Measurements from ENCODE around the gene ANKEF1.
"Not testable (repeated sequence)": the region's sequence is repeated elsewhere in the genome, so short reads cannot be mapped to it uniquely, and the experiment has no call there.

Gene ANKEF1

GRCh38 chr20:10034717-10035571, at the start of gene ANKEF1:
ANKEF1 (plus strand) TSS chr20:10034987; CDS start chr20:10038302, 3,315 bp downstream.
- DNase-seq = peak; percentile 84

- DNase-seq = no peak
Measured at GRCh38 chr20:9985281-9985680, 49.5 kb upstream of the ANKEF1 start.

GRCh38 chr20:9985773-9986172, 49.0 kb upstream of the ANKEF1 start:
- DNase-seq = no peak

DNA sequence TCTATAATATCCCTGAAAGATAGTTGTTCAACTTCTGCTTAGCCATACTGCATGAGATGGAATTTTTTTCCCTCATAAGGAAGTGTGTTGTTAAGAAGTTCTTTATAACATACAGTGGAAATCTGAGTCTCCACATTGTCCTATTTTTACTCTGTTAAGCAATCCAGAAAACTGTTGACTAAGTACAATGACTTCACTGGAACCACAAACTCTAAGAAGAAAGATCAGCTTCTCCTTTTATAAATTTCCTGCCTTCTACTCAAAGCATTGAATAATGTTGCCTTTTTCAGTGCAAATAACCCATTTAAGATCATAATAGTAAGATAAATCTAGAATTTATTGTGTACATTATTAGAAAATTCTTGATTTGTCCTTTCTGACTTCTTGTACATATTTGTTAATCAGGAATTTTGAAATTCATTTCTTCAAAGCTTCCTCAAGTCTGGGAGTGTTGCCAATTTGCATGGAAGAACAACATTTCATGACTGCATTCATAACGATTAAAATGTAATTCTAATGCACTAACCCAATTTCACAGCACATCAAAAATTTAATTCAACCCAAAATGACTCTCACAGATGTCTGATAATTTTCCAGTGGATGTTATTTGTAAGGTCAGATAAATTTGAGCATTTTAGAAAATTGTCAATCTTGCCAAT, 45.6 kb upstream of the ANKEF1 start:
- peak; percentile 34 for DNase-seq

- no peak for DNase-seq
Measured at GRCh38 chr20:9993137-9993536, 41.6 kb upstream of the ANKEF1 start.

DNA sequence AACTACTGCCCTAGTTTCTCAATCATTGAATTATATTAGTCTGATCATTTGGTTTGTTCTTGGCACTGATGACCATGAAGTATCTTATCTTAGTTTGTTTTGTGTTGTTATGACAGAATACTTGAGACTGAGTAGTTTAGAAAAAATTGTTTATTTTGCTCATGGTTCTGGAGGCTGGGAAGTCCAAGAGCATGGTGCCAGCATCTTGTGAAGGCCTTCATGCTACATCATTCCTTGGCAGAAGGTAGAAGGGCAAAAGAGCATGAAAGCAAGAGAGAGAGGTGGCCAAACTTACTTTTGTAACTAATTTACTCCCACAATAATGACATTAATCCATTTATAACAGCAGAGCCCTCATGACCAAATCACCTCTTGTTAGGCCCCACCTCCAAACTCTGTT, 40.1 kb upstream of the ANKEF1 start:
- no peak for DNase-seq

- no peak for DNase-seq
Measured at GRCh38 chr20:9995510-9996272, 39.1 kb upstream of the ANKEF1 start.

DNA sequence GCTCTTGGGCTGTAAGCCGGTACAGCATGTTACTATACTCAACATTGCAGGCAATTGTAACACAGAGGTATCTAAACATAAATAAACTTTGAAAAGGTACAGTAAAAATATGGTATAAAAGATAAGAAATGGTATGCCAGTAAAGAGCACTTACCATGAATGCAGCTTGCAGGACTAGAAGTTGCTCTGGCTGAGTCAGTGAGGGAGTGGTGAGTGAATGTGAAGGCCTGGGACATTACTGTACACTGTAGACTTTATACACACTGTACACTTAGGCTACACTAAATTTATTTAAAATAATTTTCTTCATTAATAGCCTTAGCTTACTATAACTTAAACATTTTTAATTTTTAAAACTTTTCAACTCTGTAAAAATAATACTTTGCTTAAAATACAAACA, 37.8 kb upstream of the ANKEF1 start:
- DNase-seq = no peak

GRCh38 chr20:9999645-10000044, 35.1 kb upstream of the ANKEF1 start:
- no peak for DNase-seq

DNA sequence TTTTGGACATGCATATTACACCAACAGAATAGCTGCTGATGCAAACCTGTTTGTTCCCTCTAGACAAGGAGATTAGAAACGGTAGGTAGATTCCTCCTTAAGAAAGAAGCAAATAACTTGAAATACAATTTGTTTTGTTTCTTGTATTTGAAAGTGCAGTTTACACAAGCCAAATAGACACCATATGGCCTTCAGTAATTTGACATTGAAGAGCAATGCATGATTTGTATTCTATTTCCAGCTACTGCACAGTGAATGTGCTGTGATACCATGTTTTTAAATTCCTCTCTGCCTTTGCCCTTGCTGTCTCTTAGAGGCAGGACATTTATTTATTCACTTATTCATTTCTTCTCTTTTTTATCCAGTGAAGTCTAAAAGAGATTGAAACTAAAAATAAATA, 31.9 kb upstream of the ANKEF1 start:
- no peak for DNase-seq

GRCh38 chr20:10004900-10005299, 29.9 kb upstream of the ANKEF1 start:
- DNase-seq = peak; percentile 18

DNA sequence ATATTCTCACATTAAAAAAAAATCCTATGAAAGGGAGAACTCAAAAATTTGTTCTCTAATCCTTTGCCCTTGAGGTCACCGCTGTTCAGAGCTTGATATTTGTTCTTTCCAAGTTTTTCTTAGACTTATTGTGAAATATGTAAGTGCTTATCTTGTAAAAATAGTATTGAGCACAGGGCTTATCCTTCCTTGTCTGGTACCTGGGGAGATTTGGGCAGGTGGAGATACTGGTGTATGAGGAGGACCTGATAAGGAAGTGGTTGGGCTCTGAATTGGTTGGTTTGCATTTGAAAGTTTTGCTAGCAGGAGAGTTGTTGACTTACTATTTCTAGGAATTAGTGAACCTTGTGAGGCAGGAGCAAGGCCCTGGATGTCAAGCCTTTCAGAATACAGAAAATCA, 28.9 kb upstream of the ANKEF1 start:
- peak; percentile 22 for DNase-seq

DNA sequence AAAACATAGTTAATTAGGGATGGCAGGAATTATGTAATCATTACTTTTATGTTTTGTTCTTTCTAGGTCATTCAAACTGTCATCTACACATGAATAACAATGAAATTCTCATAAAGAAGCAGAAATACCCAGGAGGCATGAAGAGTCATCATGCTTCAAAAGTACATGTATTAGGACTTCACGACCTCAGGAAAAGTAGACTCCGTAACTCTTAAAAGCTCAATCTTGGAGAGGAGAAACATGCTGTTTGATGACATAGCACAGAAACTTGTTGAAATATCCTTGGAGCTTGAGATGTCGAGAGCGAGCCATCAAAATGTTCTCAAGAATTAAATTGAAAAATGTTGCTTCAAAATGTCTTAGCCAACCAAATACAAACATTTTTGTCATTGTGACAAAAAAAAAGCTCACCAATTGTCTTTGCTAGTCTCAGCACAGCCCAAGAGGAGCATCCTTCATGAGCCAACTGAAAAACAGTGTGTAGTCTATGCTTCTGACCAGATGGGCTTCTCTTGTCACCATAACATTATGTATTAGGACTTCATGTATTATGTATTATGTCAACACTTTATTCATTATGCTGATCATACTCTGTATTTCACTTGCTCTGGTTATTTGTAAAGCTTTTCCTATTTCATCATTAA, 28.2 kb upstream of the ANKEF1 start:
- no peak for DNase-seq

DNA sequence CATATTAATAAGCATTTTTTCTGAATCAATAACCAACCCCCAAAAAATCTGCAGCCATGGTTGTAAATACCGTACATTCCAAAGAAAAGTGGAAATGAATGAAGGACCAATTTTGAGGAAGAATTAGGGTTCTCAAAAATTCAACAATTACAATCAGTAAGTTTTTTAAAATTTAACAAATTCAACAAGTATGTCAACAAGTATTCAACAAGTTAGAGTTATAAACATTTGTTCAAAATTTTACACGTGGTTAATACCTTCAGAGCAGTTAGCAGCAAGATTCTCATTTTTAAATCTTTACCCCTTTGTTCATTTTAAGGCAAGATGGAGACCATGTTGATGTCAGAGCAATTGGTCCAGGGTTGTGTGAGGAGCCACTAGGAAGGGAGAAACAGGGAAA, 27.6 kb upstream of the ANKEF1 start:
- no peak for DNase-seq

DNA sequence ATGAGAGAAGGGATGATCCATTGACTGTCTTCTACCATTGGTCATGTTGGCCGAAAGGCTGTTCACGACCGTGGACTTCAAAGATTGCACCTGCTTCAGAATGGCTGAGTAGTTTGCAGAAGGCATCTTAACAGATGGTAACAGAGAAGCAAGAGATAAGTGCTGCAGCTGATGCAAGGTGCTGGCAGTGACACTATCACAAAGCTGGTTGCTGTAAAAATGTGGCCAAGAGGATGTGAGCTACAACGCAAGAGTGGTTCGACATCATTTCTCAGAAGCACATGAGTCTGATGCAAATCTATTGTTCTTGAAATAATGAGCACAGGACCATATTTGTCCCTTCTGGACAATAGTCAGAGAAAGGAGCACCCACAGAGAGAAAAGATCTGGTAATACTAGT, 27.0 kb upstream of the ANKEF1 start:
- no peak for DNase-seq

- no peak for DNase-seq
Measured at GRCh38 chr20:10012464-10012863, 22.3 kb upstream of the ANKEF1 start.

DNA sequence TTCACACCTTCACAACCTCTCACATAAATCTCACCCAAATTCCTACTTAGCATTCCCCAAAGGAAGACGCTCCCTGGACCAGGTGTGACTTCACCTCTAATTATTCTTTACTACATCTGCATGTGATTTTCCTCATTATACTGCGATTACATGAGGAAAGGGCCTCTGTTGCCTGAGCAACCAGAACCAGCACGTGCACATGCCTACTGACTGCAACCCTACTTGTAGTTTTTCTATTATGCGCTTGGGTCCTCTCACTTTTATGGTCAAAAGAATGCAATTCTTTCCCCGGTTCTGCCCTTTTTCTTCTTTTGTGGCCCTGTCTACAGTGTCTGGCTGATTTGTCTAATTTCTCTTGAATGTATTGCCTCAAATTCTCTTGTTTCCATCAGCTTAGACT, 20.4 kb upstream of the ANKEF1 start:
- DNase-seq = no peak

GRCh38 chr20:10020937-10021336, 13.8 kb upstream of the ANKEF1 start:
- no peak for DNase-seq

GRCh38 chr20:10022625-10023024, 12.2 kb upstream of the ANKEF1 start:
- no peak for DNase-seq

GRCh38 chr20:10023911-10024310, 10.9 kb upstream of the ANKEF1 start:
- no peak for DNase-seq

- not testable (repeated sequence) for DNase-seq
Measured at GRCh38 chr20:10031451-10032215, 3.2 kb upstream of the ANKEF1 start.

DNA sequence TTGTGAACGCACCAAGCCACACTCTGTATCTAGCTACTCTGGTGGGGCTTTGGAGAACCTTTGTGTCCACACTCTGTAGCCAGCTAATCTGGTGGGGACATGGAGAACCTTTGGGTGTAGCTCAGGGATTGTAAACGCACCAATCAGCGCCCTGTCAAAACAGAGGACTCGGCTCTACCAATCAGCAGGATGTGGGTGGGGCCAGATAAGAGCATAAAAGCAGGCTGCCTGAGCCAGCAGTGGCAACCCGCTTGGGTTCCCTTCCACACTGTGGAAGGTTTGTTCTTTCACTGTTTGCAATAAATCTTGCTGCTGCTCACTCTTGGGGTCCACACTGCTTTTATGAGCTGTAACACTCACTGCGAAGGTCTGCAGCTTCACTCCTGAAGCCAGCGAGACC, 2.5 kb upstream of the ANKEF1 start:
- DNase-seq = not testable (repeated sequence)

Measured in hematopoietic multipotent progenitor cell treated with erythropoietin and hydrocortisone succinate and interleukin-3 and kit ligand, for 6 days (in vitro differentiated cells).